NCI-H1092 (cell line): Measurements from ENCODE around the gene POM121L2.
"Not testable (repeated sequence)": the region's sequence is repeated elsewhere in the genome, so short reads cannot be mapped to it uniquely, and the experiment has no call there.

Source experiments
- DNase-seq: peaks from one replicate; lab custom pipeline; 2025; lab: John Stamatoyannopoulos, UW

POM121L2 gene

DNA sequence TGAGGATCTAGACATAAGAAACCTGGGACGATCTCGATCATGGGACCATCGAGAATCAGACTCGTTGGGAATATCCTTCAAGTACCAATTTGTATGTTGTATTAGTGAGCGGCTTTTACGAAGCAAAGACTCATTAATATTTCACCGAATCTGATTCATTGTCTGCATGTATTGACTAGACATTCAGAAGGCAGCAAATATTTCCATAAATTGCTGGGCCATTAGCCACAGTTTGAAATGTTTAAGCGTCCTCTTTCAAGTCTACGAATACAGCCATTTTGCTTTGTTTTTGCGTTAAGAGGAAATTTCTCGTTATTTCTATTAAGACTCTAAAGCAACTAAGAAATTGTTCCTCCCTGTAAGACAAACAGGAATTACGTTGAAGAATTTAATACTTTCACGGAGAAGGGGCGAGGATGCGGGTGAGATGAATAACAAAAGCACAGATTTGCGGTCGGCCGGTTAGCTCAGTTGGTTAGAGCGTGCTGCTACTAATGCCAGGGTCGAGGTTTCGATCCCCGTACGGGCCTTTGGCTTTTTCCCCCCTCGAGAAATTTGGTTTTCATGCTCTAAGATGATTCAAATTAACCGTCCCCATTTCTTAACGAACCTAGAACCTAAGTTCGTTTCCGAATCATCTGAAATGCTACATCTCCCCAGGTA is 18.5 kb downstream of the POM121L2 start:
- no peak for DNase-seq

DNA sequence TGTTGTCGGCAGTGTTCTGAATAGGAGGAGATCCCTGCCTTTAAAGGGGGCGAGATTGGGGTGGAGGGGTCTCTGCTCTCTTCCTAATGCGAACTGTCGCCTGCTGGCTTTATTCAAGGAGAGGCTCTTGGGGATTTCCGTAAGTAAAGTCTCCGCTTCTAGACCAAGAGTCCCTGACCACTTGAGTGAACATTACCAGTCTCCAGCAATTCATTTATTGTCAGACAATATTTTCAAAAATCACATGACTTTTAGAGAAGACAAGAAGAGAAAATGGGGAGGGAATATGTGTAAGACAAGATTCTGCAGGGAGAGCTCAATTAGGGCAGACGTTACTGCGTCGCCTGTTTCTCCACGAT is 21.2 kb downstream of the POM121L2 start:
- DNase-seq = no peak

DNA sequence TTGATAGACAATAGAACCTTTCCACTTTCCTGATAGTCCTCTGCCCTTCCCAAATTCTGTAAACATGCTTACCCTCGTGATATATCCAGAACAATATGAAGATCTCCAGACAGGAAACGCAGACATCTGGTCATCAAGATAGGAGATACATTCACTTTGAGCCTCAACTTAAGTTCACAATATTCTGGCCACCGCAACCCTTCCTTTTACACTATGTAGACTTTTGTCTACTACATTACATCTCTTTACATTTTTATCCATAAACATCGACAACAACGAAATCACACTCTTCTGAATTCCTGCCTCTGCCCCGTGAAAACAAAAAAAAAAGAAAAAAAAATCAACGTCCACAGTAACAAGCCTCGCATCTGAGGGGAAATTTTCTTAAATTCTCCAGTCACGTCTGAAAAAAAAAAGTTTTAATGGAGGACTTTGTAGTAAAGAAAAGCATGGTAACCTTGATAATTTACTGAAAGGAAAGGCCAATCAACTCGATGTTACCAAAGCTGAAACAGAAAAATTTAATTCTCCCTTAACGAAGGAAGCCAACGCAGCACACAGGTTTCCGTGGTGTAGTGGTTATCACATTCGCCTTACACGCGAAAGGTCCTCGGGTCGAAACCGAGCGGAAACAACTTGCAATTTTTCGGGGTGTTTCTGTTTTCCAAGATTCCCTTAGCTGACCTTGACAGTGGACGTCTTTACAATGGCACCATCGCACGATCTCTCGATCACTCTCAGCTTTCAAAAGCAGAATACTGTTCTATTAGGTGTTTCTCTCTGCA is 21.8 kb downstream of the POM121L2 start:
- no peak for DNase-seq

DNA sequence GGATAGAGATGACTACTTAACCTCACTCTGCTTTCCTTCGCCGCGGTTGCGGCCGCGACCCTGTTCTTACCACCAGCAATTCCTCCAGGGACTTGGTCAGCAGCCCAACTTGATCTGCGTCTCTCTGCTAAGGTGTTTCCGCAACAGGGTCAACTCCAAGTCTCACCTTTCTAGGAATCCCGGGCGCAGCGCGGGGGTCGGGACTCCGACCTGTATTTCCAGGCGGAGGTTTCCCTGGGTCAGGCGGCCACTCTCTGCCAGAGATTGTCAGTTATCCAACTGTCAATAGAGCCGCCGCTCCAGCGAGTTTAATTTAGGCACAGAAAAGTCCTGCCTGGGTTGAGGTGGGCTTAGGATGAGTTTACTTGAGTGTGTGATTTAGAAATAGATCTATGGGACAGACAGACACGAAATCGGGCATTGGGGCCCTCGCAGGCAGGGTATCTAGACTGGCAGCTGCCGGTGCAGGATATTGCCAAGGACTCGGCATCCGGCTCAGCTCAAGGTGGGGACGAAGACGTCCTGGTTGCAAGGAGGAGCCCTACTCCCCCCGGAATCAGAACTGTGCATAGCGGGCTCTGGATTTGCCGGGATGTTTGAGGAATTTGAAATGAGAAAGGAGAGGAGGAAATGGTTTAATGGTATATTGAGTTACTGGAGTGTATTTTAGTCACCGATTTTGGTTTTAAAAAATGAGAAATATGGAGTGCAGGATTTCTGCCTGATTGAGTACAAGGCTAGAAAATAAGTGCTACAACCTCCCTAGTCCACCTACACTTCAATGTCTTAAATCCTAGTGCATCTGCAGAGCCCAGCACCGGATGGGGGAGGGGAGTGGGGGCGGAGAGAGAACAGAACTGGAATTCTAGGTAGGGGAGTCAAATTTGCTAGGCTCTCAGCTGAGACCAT is 23.7 kb downstream of the POM121L2 start:
- no peak for DNase-seq

DNA sequence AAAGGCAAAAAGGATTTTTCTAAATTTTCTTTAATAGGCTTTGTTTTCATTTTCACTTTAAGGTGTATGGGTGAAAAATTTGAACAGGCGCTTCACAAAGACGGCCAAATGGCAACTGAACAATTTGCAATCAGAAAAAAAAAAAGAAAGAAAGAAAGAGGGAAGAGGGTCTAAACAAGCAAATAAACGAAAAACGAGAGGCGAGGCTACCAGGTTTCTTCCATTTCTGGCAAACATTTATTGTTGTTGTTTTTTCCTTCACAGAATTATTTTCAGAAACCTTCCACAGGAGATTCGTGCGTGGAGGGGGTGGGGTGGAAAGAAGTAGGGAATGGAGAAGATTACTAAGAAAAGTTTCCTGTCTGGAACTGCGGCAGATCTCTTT is 24.3 kb downstream of the POM121L2 start:
- DNase-seq = no peak

DNA sequence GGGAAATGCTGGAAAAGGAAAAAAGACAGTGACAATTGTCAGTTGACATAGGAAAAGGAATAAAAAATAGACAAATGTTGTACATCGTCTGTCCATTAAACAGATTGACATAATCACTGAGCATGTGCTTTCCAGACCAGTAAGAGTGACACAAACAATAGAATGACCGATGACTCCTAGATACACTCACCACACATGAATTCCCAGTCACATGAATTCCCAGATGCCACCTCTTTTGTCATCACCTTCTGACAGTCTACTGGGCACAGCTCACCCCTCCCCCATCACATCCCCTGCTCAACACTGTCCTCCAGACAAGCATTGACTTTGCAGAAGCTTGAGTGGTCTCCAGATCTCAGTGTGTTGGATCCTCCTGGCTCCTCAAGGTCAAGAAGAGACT is 25.9 kb downstream of the POM121L2 start:
- no peak for DNase-seq

DNA sequence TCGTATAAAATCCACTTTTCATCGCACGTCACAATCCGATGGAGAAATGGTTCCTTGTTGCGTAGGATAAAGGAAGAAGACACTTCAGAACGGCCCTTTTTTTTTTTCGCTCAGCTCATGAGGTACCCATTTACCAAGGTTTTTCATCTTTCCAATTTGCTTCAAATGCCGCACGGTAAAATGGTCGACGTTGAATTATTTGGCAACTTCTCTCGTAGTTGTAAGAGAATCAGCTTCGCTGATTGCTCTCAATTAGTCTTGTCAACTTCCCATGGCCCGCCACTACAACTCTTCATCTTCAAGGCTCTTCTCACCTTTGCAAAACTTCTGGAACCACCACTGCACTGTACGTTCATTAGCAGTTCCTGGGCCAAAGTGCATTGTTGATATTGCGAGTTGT is 28.8 kb downstream of the POM121L2 start:
- no peak for DNase-seq

DNA sequence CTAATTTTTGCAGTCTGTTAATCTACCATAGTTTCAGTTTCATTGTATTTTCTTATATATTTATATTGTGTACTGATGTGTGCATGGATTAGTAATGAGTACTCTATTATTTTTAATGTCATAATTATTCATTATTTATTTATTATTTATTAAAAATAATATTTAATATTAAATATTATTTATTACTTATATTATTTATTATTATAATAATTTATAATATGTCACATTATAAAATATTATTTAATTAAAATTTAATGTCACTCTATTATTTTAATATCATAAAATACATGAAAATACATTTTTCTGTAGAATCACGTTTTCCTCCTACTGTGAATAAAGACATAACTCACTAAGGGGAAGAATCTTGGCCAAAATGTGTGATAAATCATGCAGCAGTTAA is 30.5 kb downstream of the POM121L2 start:
- DNase-seq = no peak

DNA sequence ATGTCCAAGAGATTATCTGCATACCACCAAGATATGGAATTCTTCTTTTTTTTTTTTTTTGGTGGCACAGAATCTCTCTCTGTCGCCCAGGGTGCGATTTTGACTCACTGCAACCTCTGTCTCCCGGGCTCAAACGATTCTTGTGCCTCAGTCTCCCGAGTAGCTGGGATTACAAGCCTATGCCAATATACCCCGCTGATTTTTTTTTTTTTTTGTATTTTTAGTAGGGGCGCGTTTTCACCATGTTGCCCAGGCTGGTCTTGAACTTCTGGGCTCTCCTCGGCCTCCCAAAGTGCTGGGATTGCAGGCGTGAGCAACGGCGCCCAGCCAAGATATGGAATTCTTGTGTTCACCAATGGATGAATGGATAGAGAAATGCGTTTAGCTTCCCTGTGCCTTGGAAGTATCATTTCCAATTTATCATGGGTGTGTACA is 31.0 kb downstream of the POM121L2 start:
- no peak for DNase-seq

DNA sequence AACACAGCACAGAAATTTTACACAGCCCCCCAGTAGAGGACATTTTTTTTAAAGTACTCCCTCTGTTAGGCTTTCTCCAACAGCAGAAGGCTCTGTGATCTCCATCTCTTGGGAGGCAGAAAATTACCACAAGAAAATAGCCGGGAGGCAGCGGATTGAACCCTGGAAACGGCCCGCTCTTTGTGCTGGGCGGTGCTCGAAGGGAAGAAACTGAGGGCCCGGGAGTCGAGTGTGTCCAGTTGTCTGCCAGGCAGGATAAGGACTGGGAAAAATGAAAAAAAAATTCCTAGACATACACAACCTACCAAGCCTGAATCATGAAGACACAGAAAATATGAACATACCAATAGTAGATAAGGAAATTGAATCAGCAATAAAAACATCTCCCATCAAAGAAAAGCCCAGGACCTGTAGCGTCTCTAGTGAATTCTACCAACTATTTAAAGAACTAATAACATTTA is 31.5 kb downstream of the POM121L2 start:
- DNase-seq = no peak

DNA sequence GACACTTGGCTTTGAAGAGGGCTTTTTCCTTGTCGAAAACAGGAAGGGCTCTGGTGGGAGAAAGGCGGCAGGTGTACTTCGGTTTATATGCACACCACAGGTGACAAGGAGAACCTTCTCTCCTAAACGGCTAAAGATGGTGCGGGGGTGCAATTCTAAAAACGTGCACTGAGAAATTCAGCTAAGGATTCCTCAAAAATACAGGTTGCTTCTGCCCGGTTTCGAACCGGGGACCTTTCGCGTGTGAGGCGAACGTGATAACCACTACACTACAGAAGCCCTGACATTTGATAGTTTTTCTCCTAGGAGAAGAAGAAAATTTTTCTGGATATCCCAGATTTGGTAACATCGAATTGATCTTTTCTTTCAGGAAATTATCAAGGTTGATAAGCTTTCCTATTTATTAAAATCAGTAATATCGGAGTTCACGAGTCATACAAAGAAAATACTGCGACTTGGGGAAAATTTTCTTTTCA is 32.0 kb downstream of the POM121L2 start:
- no peak for DNase-seq

DNA sequence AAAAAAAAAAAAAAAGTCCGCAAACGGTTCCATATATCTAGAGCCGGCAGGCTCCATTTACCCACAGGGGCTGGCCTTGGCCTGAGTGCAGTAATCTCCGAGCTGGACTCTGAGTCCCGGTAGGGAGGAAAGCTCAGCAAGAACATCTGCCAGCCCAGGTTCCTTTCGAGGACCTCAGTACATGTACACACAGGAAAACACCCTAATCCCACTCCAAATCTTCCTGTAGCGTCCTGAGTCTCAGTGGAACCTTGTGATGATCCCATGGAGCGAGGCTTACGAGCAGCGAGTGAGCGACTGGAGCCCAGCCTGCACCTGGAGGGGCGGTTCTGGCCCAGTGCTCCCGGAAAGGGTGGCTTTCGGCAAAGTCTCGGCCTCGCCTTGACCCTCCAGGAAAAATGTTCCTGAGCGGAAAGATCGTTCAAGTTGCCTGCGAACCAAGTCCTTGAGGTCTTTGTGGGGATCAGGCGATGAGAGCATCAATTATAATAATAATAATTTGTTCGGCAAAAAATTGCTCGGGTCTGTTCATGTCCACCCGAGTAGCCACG is 32.5 kb downstream of the POM121L2 start:
- no peak for DNase-seq

DNA sequence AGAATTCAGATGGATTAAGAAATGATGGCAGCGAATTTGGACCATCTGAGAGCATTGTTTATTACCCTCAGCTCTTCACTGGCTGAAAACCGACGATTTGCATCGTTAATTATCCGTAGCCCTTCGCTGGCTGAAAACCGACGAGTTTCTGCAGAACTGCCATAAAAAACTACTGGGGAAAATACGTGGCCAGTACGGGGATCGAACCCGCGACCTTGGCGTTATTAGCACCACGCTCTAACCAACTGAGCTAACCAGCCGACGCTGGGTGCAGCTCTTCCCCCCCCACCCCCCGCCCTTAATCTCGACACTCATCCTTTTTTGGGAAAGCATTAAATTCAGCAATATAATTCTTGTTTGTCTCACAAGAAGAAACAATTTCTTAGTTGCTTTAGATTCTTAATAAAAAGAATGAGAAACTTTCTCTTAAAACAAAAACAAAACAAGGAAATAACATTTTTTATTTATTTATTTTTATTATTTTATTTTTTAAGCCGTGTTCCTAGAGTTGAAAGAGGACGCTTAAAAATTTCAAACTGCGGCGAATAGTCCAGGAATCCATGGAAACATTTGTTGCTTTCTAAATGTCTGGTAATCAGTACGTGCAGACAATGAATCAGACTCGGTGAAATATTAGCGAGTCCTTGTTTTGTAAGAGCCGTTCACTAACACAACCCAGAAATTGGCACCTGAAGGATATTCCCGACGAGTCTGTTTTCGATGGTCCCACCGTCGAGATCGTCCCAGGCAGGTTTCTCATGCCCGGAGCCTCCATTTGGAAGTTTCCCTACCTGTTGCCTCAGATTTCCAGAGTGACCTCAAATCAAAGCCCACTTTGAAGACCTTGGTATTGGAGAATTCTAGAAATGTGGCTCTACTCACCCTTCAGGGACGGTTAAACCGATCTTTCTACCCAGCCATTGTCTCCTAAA is 36.8 kb downstream of the POM121L2 start:
- DNase-seq = no peak

DNA sequence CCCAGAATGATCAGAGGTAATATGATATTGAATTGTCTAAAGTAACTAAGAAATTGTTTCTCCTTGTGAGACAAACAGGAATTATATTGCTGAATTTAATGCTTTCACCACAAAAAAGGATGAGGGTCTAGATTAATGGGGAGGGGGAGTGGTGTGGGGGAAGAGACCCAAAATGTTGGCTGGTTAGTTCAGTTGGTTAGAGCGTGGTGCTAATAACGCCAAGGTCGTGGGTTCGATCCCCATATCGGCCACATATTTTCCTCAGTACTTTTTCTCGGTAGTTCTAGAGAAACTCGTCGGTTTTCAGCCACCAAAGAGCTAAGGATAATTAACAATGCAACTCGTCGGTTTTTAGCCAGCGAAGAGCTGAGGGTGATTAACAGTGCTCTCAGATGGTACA is 38.3 kb downstream of the POM121L2 start:
- no peak for DNase-seq

DNA sequence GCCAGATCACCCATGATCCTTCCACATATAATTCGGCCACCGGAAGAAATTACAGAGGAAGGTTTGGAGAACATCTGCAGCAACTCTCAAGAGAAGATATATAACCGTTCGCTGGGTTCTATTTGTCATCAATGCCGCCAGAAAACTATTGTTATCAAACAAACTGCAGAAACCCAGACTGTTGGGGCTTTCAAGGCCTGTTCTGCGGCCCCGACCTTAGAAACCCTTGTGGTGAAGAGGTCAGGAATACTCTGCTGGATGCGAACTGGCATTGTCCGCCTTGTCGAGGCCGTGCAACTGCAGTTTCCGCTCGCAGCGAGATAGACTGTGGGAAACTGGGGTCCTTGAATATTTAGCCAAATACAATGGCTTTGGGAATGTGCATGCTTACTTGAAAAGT is 43.3 kb downstream of the POM121L2 start:
- no peak for DNase-seq

DNA sequence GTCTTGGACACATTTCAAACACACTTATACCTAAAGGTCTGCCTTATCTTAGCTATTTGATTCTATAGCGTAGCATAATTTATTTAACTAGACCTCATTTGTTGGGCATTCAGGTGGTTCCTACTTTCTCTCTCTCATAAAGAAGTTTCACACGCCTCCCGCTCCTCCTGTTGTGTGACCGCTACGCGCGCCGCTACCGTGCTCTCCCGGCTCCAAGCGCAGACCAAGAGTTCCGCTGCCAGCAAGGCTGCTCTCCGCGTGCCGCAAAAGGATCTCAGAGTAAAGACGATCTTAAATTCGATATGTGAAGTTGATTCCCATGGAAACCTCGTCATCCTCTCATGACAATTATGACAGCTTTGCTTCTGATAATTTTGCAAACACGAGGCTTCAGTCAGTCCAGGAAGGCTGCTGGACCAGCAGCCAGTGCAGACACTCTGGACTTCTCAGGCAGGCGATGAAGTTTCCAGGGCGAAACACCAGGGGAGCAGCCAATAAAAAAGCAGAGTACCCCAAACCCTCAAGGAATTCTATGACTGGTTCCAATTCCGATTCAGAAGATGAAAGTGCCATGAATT is 44.1 kb downstream of the POM121L2 start:
- no peak for DNase-seq

DNA sequence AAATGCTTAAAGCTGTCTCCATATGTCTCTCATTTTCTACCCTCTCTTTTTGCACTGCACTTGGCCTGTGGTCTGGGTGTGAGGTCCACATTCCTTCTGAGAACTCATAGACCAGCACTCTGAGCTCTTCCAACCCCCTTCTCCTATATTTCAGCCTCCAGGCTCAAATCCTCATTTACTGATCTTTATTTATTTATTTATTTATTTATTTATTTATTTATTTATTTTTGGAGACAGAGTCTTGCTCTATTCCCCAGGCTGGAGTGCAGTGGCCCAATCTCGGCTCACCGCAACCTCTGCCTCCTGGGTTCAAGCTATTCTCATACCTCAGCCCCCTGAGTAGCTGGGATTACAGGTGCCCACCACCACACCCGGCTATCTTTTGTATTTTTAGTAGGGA is 45.1 kb downstream of the POM121L2 start:
- DNase-seq = not testable (repeated sequence)

DNA sequence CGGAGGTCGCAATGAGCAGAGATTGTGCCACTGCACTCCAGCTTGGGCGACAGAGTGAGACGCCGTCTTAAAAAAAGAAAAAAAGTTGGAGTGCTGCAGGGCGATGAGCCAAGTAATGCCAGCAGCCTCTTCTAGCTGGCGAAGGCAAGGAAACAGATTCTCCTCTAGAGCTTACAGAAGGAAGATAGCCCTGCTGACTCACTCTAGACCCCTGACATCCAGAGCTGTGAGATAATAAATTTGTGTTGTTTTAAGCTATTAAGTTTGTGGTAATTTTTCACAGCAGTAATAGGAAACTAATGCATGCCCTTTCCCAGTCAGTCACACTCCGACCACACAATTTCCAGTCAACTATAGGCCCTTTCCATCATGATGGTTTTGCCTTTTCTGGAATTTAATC is 48.2 kb downstream of the POM121L2 start:
- DNase-seq = no peak

DNA sequence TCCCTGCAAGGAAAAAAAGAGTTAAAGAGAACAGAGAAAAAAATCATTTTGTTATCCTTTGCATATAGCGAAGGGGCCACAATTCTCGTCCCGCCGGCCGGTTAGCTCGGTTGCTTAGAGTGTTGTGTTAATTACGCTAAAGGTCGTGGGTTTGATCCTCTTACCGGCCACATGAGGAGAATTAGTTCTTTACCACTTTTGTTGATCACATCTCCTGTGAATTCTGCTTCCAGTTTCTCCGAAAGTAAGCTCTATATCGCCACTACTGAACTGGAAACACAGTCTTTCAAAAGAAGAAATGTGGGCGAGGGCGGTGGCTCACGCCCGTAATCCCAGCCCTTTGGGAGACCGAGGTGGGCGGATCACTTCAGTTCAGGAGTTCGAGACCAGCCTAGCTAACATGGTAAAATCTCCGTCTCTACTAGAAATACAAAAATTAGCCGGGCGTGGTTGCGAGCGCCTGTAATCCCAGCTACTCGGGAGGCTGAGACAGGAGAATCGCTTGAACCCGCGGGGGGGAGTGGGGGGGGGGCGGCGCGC is 51.2 kb downstream of the POM121L2 start:
- no peak for DNase-seq

DNA sequence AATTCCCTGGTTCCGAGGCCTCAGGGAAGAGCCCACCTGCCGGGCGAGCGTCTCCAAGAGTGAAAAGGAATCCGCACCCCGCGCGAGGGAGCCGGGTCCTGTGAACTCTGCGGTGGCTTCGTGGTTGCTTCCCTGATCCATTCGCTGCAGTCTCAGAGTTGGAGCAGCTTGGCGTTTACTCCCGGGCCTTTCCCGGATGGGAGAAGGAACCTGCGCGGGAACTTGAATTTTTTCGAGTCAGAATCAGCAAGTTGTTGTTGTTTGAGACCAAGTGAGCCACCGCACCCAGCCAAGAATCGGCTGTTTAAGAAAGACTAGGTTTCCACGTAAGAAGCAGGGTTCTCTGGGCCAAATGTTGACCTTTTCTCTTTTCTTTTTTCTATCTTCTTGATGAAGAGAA is 51.7 kb downstream of the POM121L2 start:
- DNase-seq = no peak
